WTC11 (cell line): ENCODE measurements around the gene STAT3. TPM values are rescaled to one million over a fixed set of nuclear protein-coding genes. Genes with fewer than 3 reads are reported as not detected.

Experiments
- ATAC-seq: fragments of 200-7000 bp; cut with Tn5 transposase; 2 replicates; pipeline ENCODE4 v1.10.0; 2021; ENCODE audit warnings: mild to moderate bottlenecking, moderate library complexity
- CTCF ChIA-PET: fragments of 300-600 bp; sonication (Branson Sonifier 250); formaldehyde crosslinking; loops from one replicate; lab custom pipeline; 2021; ENCODE audit warnings: antibody characterized with exemption; lab: Charles Lee
- POLR2A ChIA-PET: fragments of 350-600 bp; sonication (Branson Sonifier 250); formaldehyde crosslinking; loops from one replicate; lab custom pipeline; 2021; ENCODE audit warnings: antibody characterized with exemption; lab: Charles Lee
- DNase-seq: peaks from one replicate; pipeline ENCODE4 v3.0.0; 2021; ENCODE audit warnings: low spot score
- H3K27ac Mint-ChIP-seq: 2 replicates; pipeline ENCODE4 v1.8.0; 2021; ENCODE audit warnings: mixed read lengths
- H3K27me3 Mint-ChIP-seq: 2 replicates; pipeline ENCODE4 v1.8.0; 2021; ENCODE audit warnings: low read depth, mild to moderate bottlenecking, moderate library complexity, mixed read lengths
- H3K36me3 Mint-ChIP-seq: 2 replicates; pipeline ENCODE4 v1.8.0; 2021; ENCODE audit warnings: mixed read lengths
- H3K4me1 Mint-ChIP-seq: 2 replicates; pipeline ENCODE4 v1.8.0; 2022; ENCODE audit warnings: mixed read lengths
- H3K4me3 Mint-ChIP-seq: 2 replicates; pipeline ENCODE4 v1.8.0; 2021; ENCODE audit warnings: mild to moderate bottlenecking, moderate library complexity, mixed read lengths
- H3K9me3 Mint-ChIP-seq: 2 replicates; pipeline ENCODE4 v1.8.0; 2021; ENCODE audit warnings: mixed read lengths
- ATF1 ChIP-seq: sonication (generic); formaldehyde crosslinking; IDR thresholded peaks from 2 replicates; pipeline ENCODE4 v1.8.1; 2023; ENCODE audit warnings: mild to moderate bottlenecking, moderate library complexity, missing genetic modification reagents
- CREM ChIP-seq: sonication (generic); formaldehyde crosslinking; IDR thresholded peaks from 2 replicates; pipeline ENCODE4 v1.8.1; 2022; ENCODE audit warnings: mild to moderate bottlenecking, missing genetic modification reagents, moderate library complexity
- EMX1 ChIP-seq: fragments of 250-450 bp; sonication (Bioruptor Pico); IDR thresholded peaks from 2 replicates; pipeline ENCODE4 v1.8.0; 2021; ENCODE audit warnings: mild to moderate bottlenecking
- ESRRA ChIP-seq: sonication (generic); formaldehyde crosslinking; IDR thresholded peaks from 2 replicates; pipeline ENCODE4 v1.8.1; 2022; ENCODE audit warnings: mild to moderate bottlenecking, missing genetic modification reagents, borderline replicate concordance
- ETV6 ChIP-seq: sonication (generic); formaldehyde crosslinking; IDR thresholded peaks from 2 replicates; pipeline ENCODE4 v1.8.1; 2022; ENCODE audit warnings: mild to moderate bottlenecking, missing genetic modification reagents
- FOXJ3 ChIP-seq: sonication (generic); formaldehyde crosslinking; IDR thresholded peaks from 2 replicates; pipeline ENCODE4 v1.9.0; 2021; ENCODE audit warnings: missing genetic modification reagents, mild to moderate bottlenecking, borderline replicate concordance
- GRHL2 ChIP-seq: fragments of 250-450 bp; sonication (Bioruptor Pico); IDR thresholded peaks from 2 replicates; pipeline ENCODE4 v1.8.0; 2022; ENCODE audit warnings: mild to moderate bottlenecking, moderate library complexity; ENCODE audit not compliant: insufficient replicate concordance, severe bottlenecking
- IRF2 ChIP-seq: sonication (generic); formaldehyde crosslinking; IDR thresholded peaks from 2 replicates; pipeline ENCODE4 v1.8.0; 2022; ENCODE audit warnings: low read depth, missing genetic modification reagents, borderline replicate concordance
- KAT7 ChIP-seq: sonication (generic); formaldehyde crosslinking; IDR thresholded peaks from 2 replicates; pipeline ENCODE4 v1.8.1; 2023; ENCODE audit warnings: missing genetic modification reagents, mild to moderate bottlenecking, borderline replicate concordance
- MYBL2 ChIP-seq: sonication (generic); formaldehyde crosslinking; IDR thresholded peaks from 2 replicates; pipeline ENCODE4 v1.8.1; 2023; ENCODE audit warnings: mild to moderate bottlenecking, moderate library complexity, missing genetic modification reagents
- NFATC4 ChIP-seq: fragments of 250-450 bp; sonication (Bioruptor Pico); IDR thresholded peaks from 2 replicates; pipeline ENCODE4 v1.9.0; 2021; ENCODE audit warnings: mild to moderate bottlenecking
- OVOL2 ChIP-seq: fragments of 250-450 bp; sonication (Bioruptor Pico); IDR thresholded peaks from 2 replicates; pipeline ENCODE4 v1.9.0; 2021; ENCODE audit warnings: mild to moderate bottlenecking, borderline replicate concordance
- ZNF317 ChIP-seq: sonication (generic); formaldehyde crosslinking; IDR thresholded peaks from 2 replicates; pipeline ENCODE4 v1.8.1; 2023; ENCODE audit warnings: low read depth, mild to moderate bottlenecking, moderate library complexity, missing genetic modification reagents, borderline replicate concordance
- ZNF423 ChIP-seq: fragments of 250-450 bp; sonication (Bioruptor Pico); IDR thresholded peaks from 2 replicates; pipeline ENCODE4 v2.1.2; 2022; ENCODE audit warnings: mild to moderate bottlenecking, moderate library complexity
- total RNA-seq: library from RNA; stranded (reverse); gene quantifications from 3 replicates; pipeline ENCODE4 v1.2.3, GENCODE V29; 2021
- TF ChIP-seq, protein P1 (sequence below): fragments of 250-450 bp; sonication (Bioruptor Pico); IDR thresholded peaks from 2 replicates; pipeline ENCODE4 v1.9.0; 2021; ENCODE audit warnings: moderate library complexity, mild to moderate bottlenecking, inconsistent platforms, borderline replicate concordance
- TF ChIP-seq, protein P2 (sequence below): sonication (generic); formaldehyde crosslinking; IDR thresholded peaks from 2 replicates; pipeline ENCODE4 v1.8.1; 2023; ENCODE audit warnings: mild to moderate bottlenecking, missing genetic modification reagents, borderline replicate concordance
- TF ChIP-seq, protein P3 (sequence below): sonication (generic); formaldehyde crosslinking; IDR thresholded peaks from 2 replicates; pipeline ENCODE4 v1.8.0; 2022; ENCODE audit warnings: mild to moderate bottlenecking, missing genetic modification reagents
- TF ChIP-seq, protein P4 (sequence below): sonication (generic); formaldehyde crosslinking; conservative IDR thresholded peaks from 2 replicates; pipeline ENCODE4 v1.8.1; 2022; ENCODE audit warnings: mild to moderate bottlenecking, missing genetic modification reagents
- TF ChIP-seq, protein P5 (sequence below): sonication (generic); formaldehyde crosslinking; IDR thresholded peaks from 2 replicates; pipeline ENCODE4 v1.8.1; 2023; ENCODE audit warnings: mild to moderate bottlenecking, missing genetic modification reagents, moderate library complexity
- TF ChIP-seq, protein P6 (sequence below): sonication (generic); formaldehyde crosslinking; IDR thresholded peaks from 2 replicates; pipeline ENCODE4 v1.8.1; 2022; ENCODE audit warnings: low read depth, mild to moderate bottlenecking, moderate library complexity, missing genetic modification reagents, borderline replicate concordance
- TF ChIP-seq, protein P7 (sequence below): sonication (generic); formaldehyde crosslinking; IDR thresholded peaks from 2 replicates; pipeline ENCODE4 v1.8.0; 2023; ENCODE audit warnings: mild to moderate bottlenecking, missing genetic modification reagents
- TF ChIP-seq, protein P8 (sequence below): fragments of 250-450 bp; sonication (Bioruptor Pico); IDR thresholded peaks from 2 replicates; pipeline ENCODE4 v1.9.0; 2021; ENCODE audit warnings: mild to moderate bottlenecking, borderline replicate concordance

The STAT3 gene
- total RNA-seq, 1 experiment from 2014 or later = 98.0 TPM

DNA sequence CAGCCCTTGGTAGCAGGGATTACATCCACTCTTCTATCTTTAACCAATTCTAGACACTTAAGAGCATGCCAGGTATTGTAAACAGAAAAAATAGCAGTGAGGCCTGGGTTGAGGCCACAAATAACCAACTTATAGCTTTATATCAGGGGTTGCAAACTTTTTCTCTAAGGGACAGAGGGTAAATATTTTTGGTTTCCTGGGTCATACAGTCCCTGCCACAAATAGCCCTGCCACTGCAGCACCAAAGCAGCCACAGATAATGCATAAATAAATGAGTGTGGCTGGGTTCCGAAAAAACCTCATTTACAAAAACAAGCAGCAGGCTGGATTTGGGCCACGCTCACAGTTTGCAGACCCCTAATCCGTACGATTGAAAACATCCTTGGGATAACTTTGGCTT is 46.7 kb downstream of the STAT3 start (continued):
- no peak for TF ChIP-seq OVOL2
- TF ChIP-seq, protein P1, sequence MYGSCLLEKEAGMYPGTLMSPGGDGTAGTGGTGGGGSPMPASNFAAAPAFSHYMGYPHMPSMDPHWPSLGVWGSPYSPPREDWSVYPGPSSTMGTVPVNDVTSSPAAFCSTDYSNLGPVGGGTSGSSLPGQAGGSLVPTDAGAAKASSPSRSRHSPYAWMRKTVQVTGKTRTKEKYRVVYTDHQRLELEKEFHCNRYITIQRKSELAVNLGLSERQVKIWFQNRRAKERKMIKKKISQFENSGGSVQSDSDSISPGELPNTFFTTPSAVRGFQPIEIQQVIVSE (CRISPR knock-in tag) = no peak
- no peak for TF ChIP-seq GRHL2 (CRISPR knock-in tag)
- TF ChIP-seq ETV6 (CRISPR knock-in tag) = no peak
- TF ChIP-seq ZNF317 (CRISPR knock-in tag) = no peak
- TF ChIP-seq, protein P2, sequence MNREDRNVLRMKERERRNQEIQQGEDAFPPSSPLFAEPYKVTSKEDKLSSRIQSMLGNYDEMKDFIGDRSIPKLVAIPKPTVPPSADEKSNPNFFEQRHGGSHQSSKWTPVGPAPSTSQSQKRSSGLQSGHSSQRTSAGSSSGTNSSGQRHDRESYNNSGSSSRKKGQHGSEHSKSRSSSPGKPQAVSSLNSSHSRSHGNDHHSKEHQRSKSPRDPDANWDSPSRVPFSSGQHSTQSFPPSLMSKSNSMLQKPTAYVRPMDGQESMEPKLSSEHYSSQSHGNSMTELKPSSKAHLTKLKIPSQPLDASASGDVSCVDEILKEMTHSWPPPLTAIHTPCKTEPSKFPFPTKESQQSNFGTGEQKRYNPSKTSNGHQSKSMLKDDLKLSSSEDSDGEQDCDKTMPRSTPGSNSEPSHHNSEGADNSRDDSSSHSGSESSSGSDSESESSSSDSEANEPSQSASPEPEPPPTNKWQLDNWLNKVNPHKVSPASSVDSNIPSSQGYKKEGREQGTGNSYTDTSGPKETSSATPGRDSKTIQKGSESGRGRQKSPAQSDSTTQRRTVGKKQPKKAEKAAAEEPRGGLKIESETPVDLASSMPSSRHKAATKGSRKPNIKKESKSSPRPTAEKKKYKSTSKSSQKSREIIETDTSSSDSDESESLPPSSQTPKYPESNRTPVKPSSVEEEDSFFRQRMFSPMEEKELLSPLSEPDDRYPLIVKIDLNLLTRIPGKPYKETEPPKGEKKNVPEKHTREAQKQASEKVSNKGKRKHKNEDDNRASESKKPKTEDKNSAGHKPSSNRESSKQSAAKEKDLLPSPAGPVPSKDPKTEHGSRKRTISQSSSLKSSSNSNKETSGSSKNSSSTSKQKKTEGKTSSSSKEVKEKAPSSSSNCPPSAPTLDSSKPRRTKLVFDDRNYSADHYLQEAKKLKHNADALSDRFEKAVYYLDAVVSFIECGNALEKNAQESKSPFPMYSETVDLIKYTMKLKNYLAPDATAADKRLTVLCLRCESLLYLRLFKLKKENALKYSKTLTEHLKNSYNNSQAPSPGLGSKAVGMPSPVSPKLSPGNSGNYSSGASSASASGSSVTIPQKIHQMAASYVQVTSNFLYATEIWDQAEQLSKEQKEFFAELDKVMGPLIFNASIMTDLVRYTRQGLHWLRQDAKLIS (CRISPR knock-in tag) = no peak
- TF ChIP-seq, protein P3, sequence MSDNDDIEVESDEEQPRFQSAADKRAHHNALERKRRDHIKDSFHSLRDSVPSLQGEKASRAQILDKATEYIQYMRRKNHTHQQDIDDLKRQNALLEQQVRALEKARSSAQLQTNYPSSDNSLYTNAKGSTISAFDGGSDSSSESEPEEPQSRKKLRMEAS (CRISPR knock-in tag) = no peak

DNA sequence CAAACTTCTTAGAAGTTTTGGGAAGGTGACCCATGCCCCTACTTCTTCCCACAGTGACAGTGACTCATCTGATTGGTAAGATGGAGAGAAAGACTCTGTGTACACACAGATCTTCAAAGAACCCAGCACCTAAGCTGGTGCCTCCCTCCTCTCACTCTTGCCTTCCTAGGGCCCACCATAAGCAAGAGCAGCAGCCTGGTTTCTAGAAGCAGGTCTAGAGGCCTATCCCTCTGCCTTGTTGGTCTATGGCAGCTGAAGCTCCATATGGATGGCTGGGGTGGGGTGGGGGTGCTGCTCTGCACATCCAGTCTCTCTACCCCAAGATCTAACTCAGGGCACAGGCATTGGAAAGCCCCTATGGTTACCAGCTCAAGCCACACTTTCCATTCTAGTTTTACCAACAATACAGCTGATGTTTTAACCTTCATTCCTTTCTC is 47.5 kb downstream of the STAT3 start:
- Mint-ChIP-seq H3K4me3 (no peak overlapping the region), H3K27me3 (no peaks in the 10 kb centered on the region), H3K27ac (peak overlapping the region; percentile 39), H3K9me3 (no peaks in the 10 kb centered on the region), H3K36me3 (peaks cover 51% of the 10 kb centered on the region), H3K4me1 (peaks cover 3% of the 10 kb centered on the region; the same call in 1 of the 2 replicates)
- ChIA-PET POLR2A (no interaction called here), CTCF (interaction anchor here (0.7 to 1.4 kb wide), 3 partner anchors 48 to 82 kb away, joined by 3 to 4 read pairs (median 3); partner anchors contain the start of genes CAVIN1 and STAT3)
- no peak for DNase-seq
- TF ChIP-seq ESRRA = no peak
- TF ChIP-seq, protein P4, sequence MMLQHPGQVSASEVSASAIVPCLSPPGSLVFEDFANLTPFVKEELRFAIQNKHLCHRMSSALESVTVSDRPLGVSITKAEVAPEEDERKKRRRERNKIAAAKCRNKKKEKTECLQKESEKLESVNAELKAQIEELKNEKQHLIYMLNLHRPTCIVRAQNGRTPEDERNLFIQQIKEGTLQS (CRISPR knock-in tag) = no peak
- TF ChIP-seq EMX1 (CRISPR knock-in tag) = no peak
- no peak for TF ChIP-seq FOXJ3 (CRISPR knock-in tag)
- TF ChIP-seq KAT7 (CRISPR knock-in tag) = no peak
- TF ChIP-seq, protein P5, sequence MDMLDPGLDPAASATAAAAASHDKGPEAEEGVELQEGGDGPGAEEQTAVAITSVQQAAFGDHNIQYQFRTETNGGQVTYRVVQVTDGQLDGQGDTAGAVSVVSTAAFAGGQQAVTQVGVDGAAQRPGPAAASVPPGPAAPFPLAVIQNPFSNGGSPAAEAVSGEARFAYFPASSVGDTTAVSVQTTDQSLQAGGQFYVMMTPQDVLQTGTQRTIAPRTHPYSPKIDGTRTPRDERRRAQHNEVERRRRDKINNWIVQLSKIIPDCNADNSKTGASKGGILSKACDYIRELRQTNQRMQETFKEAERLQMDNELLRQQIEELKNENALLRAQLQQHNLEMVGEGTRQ (CRISPR knock-in tag) = no peak
- TF ChIP-seq NFATC4 (CRISPR knock-in tag) = no peak
- TF ChIP-seq IRF2 (CRISPR knock-in tag) = no peak
- no peak for TF ChIP-seq ATF1 (CRISPR knock-in tag)
- TF ChIP-seq, protein P6, sequence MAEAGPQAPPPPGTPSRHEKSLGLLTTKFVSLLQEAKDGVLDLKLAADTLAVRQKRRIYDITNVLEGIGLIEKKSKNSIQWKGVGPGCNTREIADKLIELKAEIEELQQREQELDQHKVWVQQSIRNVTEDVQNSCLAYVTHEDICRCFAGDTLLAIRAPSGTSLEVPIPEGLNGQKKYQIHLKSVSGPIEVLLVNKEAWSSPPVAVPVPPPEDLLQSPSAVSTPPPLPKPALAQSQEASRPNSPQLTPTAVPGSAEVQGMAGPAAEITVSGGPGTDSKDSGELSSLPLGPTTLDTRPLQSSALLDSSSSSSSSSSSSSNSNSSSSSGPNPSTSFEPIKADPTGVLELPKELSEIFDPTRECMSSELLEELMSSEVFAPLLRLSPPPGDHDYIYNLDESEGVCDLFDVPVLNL (CRISPR knock-in tag) = no peak
- no peak for TF ChIP-seq CREM (CRISPR knock-in tag)
- TF ChIP-seq, protein P7, sequence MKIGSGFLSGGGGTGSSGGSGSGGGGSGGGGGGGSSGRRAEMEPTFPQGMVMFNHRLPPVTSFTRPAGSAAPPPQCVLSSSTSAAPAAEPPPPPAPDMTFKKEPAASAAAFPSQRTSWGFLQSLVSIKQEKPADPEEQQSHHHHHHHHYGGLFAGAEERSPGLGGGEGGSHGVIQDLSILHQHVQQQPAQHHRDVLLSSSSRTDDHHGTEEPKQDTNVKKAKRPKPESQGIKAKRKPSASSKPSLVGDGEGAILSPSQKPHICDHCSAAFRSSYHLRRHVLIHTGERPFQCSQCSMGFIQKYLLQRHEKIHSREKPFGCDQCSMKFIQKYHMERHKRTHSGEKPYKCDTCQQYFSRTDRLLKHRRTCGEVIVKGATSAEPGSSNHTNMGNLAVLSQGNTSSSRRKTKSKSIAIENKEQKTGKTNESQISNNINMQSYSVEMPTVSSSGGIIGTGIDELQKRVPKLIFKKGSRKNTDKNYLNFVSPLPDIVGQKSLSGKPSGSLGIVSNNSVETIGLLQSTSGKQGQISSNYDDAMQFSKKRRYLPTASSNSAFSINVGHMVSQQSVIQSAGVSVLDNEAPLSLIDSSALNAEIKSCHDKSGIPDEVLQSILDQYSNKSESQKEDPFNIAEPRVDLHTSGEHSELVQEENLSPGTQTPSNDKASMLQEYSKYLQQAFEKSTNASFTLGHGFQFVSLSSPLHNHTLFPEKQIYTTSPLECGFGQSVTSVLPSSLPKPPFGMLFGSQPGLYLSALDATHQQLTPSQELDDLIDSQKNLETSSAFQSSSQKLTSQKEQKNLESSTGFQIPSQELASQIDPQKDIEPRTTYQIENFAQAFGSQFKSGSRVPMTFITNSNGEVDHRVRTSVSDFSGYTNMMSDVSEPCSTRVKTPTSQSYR (CRISPR knock-in tag) = no peak
- TF ChIP-seq, protein P8, sequence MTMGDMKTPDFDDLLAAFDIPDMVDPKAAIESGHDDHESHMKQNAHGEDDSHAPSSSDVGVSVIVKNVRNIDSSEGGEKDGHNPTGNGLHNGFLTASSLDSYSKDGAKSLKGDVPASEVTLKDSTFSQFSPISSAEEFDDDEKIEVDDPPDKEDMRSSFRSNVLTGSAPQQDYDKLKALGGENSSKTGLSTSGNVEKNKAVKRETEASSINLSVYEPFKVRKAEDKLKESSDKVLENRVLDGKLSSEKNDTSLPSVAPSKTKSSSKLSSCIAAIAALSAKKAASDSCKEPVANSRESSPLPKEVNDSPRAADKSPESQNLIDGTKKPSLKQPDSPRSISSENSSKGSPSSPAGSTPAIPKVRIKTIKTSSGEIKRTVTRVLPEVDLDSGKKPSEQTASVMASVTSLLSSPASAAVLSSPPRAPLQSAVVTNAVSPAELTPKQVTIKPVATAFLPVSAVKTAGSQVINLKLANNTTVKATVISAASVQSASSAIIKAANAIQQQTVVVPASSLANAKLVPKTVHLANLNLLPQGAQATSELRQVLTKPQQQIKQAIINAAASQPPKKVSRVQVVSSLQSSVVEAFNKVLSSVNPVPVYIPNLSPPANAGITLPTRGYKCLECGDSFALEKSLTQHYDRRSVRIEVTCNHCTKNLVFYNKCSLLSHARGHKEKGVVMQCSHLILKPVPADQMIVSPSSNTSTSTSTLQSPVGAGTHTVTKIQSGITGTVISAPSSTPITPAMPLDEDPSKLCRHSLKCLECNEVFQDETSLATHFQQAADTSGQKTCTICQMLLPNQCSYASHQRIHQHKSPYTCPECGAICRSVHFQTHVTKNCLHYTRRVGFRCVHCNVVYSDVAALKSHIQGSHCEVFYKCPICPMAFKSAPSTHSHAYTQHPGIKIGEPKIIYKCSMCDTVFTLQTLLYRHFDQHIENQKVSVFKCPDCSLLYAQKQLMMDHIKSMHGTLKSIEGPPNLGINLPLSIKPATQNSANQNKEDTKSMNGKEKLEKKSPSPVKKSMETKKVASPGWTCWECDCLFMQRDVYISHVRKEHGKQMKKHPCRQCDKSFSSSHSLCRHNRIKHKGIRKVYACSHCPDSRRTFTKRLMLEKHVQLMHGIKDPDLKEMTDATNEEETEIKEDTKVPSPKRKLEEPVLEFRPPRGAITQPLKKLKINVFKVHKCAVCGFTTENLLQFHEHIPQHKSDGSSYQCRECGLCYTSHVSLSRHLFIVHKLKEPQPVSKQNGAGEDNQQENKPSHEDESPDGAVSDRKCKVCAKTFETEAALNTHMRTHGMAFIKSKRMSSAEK = no peak
- no peak for TF ChIP-seq ZNF423
- TF ChIP-seq MYBL2 = no peak
- no peak for ATAC-seq
